22Rv1 (cell line): ENCODE results near the gene SLC22A13.

ENCODE experiments used
- ZFX ChIP-seq: fragments of 450-650 bp; IDR thresholded peaks from 2 replicates; pipeline ENCODE4 v1.6.1; 2017; ENCODE audit warnings: antibody characterized with exemption, borderline replicate concordance
- TF ChIP-seq, protein P1 (sequence below): fragments of 450-650 bp; IDR thresholded peaks from 2 replicates; pipeline ENCODE4 v1.5.1; 2017; ENCODE audit warnings: mild to moderate bottlenecking

DNA sequence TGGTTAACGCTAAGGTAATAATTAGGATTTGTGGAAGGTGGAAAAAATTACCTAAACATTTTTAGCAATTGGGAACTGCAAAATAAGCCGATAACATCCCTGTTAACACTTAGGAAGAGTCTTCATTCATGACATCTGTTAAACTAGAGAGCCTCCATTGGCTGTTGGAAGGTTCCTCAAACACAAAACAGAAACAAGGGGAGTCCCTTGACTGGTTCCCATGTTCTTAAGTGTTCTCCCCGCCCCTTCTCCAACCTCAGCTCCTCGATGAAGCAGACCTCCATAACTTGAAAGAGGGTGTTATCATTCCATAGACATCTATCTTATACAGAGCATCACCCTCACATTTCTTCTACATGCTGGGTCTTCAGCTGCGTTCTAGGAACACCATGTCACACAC is 2.5 kb downstream of the SLC22A13 start:
- TF ChIP-seq, protein P1, sequence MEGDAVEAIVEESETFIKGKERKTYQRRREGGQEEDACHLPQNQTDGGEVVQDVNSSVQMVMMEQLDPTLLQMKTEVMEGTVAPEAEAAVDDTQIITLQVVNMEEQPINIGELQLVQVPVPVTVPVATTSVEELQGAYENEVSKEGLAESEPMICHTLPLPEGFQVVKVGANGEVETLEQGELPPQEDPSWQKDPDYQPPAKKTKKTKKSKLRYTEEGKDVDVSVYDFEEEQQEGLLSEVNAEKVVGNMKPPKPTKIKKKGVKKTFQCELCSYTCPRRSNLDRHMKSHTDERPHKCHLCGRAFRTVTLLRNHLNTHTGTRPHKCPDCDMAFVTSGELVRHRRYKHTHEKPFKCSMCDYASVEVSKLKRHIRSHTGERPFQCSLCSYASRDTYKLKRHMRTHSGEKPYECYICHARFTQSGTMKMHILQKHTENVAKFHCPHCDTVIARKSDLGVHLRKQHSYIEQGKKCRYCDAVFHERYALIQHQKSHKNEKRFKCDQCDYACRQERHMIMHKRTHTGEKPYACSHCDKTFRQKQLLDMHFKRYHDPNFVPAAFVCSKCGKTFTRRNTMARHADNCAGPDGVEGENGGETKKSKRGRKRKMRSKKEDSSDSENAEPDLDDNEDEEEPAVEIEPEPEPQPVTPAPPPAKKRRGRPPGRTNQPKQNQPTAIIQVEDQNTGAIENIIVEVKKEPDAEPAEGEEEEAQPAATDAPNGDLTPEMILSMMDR: no peak
- TF ChIP-seq ZFX: no peak
